Measurements from ENCODE around the gene NEDD4L. TPM values are rescaled to one million over a fixed set of nuclear protein-coding genes. Genes with fewer than 3 reads are reported as not detected.
"Not testable (repeated sequence)": the region's sequence is repeated elsewhere in the genome, so short reads cannot be mapped to it uniquely, and the experiment has no call there.

Gene NEDD4L
- polyA plus RNA-seq, 5 donors = 62.8 to 107 (median 98.9) TPM

- no peak for DNase-seq
Measured at GRCh38 chr18:58150772-58151171, 106.7 kb downstream of the NEDD4L start.

GRCh38 chr18:58152216-58152615 is 108.2 kb downstream of the NEDD4L start:
- no peak for DNase-seq

- DNase-seq = no peak
Measured at GRCh38 chr18:58152891-58153290, 108.9 kb downstream of the NEDD4L start.

GRCh38 chr18:58156516-58156915 is 112.5 kb downstream of the NEDD4L start:
- DNase-seq = no peak

- no peak for DNase-seq
Measured at GRCh38 chr18:58157237-58157636, 113.2 kb downstream of the NEDD4L start.

- DNase-seq = no peak
Measured at GRCh38 chr18:58158008-58158407, 114.0 kb downstream of the NEDD4L start.

- no peak for DNase-seq
Measured at GRCh38 chr18:58158459-58158858, 114.4 kb downstream of the NEDD4L start.

GRCh38 chr18:58161659-58162058 is 117.6 kb downstream of the NEDD4L start:
- DNase-seq = no peak

GRCh38 chr18:58162127-58162526 is 118.1 kb downstream of the NEDD4L start:
- DNase-seq = no peak

- DNase-seq = no peak
Measured at GRCh38 chr18:58163004-58163590, 119.1 kb downstream of the NEDD4L start.

GRCh38 chr18:58166278-58166844 is 122.3 kb downstream of the NEDD4L start:
- no peak for DNase-seq

- DNase-seq = no peak
Measured at GRCh38 chr18:58167073-58167472, 123.0 kb downstream of the NEDD4L start.

GRCh38 chr18:58168221-58168620 is 124.2 kb downstream of the NEDD4L start:
- no peak for DNase-seq

GRCh38 chr18:58168993-58169392 is 125.0 kb downstream of the NEDD4L start:
- no peak for DNase-seq

- DNase-seq = no peak
Measured at GRCh38 chr18:58169472-58169871, 125.4 kb downstream of the NEDD4L start.

GRCh38 chr18:58170036-58170435 is 126.0 kb downstream of the NEDD4L start:
- not testable (repeated sequence) for DNase-seq

- DNase-seq = no peak
Measured at GRCh38 chr18:58172031-58172430, 128.0 kb downstream of the NEDD4L start.

GRCh38 chr18:58174285-58174684 is 130.3 kb downstream of the NEDD4L start:
- DNase-seq = no peak

GRCh38 chr18:58175122-58175785 is 131.2 kb downstream of the NEDD4L start:
- DNase-seq = no peak

GRCh38 chr18:58175786-58176176 is 131.8 kb downstream of the NEDD4L start:
- DNase-seq = no peak

GRCh38 chr18:58177004-58177717 is 133.1 kb downstream of the NEDD4L start:
- DNase-seq = no peak

- DNase-seq = no peak
Measured at GRCh38 chr18:58177896-58178470, 134.0 kb downstream of the NEDD4L start.

All from right lung (tissue), 5 donors.